ENCODE results near the gene LPIN2.

The LPIN2 gene

GRCh38 chr18:2970772-2971659 is 41.9 kb downstream of the LPIN2 start:
- DNase-seq (ENCODE audit: low read depth): no peak
- TF ChIP-seq CTCF (IDR thresholded peaks at IDR 0.05; ENCODE audit: control insufficient read depth, extremely low read depth, insufficient read depth): no peak

GRCh38 chr18:2970344-2970743 is 42.6 kb downstream of the LPIN2 start:
- no peak overlapping the region for H3K4me3 ChIP-seq (ENCODE audit: low read depth, low read length)

More at GRCh38 chr18:2970772-2971659, 41.9 kb downstream of the LPIN2 start:
- no peak overlapping the region for H3K4me3 ChIP-seq (ENCODE audit: low read depth, low read length)

GRCh38 chr18:2969695-2970094 is 43.2 kb downstream of the LPIN2 start:
- H3K4me3 ChIP-seq (ENCODE audit: low read depth, low read length): no peak overlapping the region
- TF ChIP-seq CTCF (IDR thresholded peaks at IDR 0.05; ENCODE audit: control insufficient read depth, extremely low read depth, insufficient read depth): no peak
- DNase-seq (ENCODE audit: low read depth): no peak

More at GRCh38 chr18:2970344-2970743, 42.6 kb downstream of the LPIN2 start:
- TF ChIP-seq CTCF (IDR thresholded peaks at IDR 0.05; ENCODE audit: control insufficient read depth, extremely low read depth, insufficient read depth): no peak
- no peak for DNase-seq (ENCODE audit: low read depth)

- H3K4me3 ChIP-seq (ENCODE audit: low read depth, low read length): no peak overlapping the region
- TF ChIP-seq CTCF (IDR thresholded peaks at IDR 0.05; ENCODE audit: control insufficient read depth, extremely low read depth, insufficient read depth): no peak
- no peak for DNase-seq (ENCODE audit: low read depth)
Observed at GRCh38 chr18:2968606-2969005, 44.3 kb downstream of the LPIN2 start.

- no peak for TF ChIP-seq CTCF (IDR thresholded peaks at IDR 0.05; ENCODE audit: control insufficient read depth, extremely low read depth, insufficient read depth)
- DNase-seq (ENCODE audit: low read depth): no peak
- H3K4me3 ChIP-seq (ENCODE audit: low read depth, low read length): no peak overlapping the region
Observed at GRCh38 chr18:2967820-2968219, 45.1 kb downstream of the LPIN2 start.

- no peak overlapping the region for H3K4me3 ChIP-seq (ENCODE audit: low read depth, low read length)
- no peak for TF ChIP-seq CTCF (IDR thresholded peaks at IDR 0.05; ENCODE audit: control insufficient read depth, extremely low read depth, insufficient read depth)
- no peak for DNase-seq (ENCODE audit: low read depth)
Observed at GRCh38 chr18:2967357-2967756, 45.6 kb downstream of the LPIN2 start.

Data from LNCaP clone FGC (cell line).